Kidney epithelial cell (primary cell): ENCODE results near the gene MAPK13. TPM values are rescaled to one million over a fixed set of nuclear protein-coding genes. Genes with fewer than 3 reads are reported as not detected.

Experiments
- DNase-seq: peaks from one replicate; pipeline ENCODE4 v3.0.0-alpha.2; 2010; ENCODE audit warnings: low read depth
- H3K27me3 ChIP-seq: 2 replicates; pipeline ENCODE4 v1.6.0; 2011; ENCODE audit warnings: low read length; ENCODE audit not compliant: control insufficient read depth, insufficient read depth
- H3K36me3 ChIP-seq: 2 replicates; pipeline ENCODE4 v1.5.1; 2011; ENCODE audit warnings: low read length; ENCODE audit not compliant: control insufficient read depth, insufficient read depth
- H3K4me3 ChIP-seq: 2 replicates; pipeline ENCODE4 v1.5.1; 2011; ENCODE audit warnings: low read depth, mild to moderate bottlenecking, control low read depth, low read length
- CTCF ChIP-seq: IDR thresholded peaks from 2 replicates; pipeline ENCODE4 v1.5.1; 2011; ENCODE audit warnings: mild to moderate bottlenecking, moderate library complexity, low read length, control low read depth, inconsistent platforms; ENCODE audit not compliant: insufficient read depth, poor library complexity, severe bottlenecking
- total RNA-seq: library from RNA; depleted of rRNA; stranded (reverse); fragments of >200 nt; gene quantifications from 2 replicates; pipeline ENCODE4 v1.2.3, GENCODE V29; 2015

MAPK13 gene
- total RNA-seq, 1 donor from 2014 or later, result 51.3 TPM

GRCh38 chr6:36120018-36120417 is 10.3 kb upstream of the MAPK13 start:
- Histone ChIP-seq H3K4me3 (no peak overlapping the region), H3K36me3 (peaks cover 1% of the 10 kb centered on the region), H3K27me3 (no peaks in the 10 kb centered on the region)
- no peak for TF ChIP-seq CTCF
- no peak for DNase-seq

GRCh38 chr6:36120539-36120938 is 9.8 kb upstream of the MAPK13 start:
- H3K27me3 ChIP-seq, result no peaks in the 10 kb centered on the region
- no peak for TF ChIP-seq CTCF
- DNase-seq, result no peak
- H3K4me3 ChIP-seq, result no peak overlapping the region
- peaks cover 1% of the 10 kb centered on the region for H3K36me3 ChIP-seq

GRCh38 chr6:36120979-36121786 is 9.1 kb upstream of the MAPK13 start:
- DNase-seq, result no peak
- no peak for TF ChIP-seq CTCF
- no peaks in the 10 kb centered on the region for H3K27me3 ChIP-seq
- H3K36me3 ChIP-seq, result peaks cover 1% of the 10 kb centered on the region
- no peak overlapping the region for H3K4me3 ChIP-seq

- TF ChIP-seq CTCF, result no peak
- Histone ChIP-seq H3K4me3 (no peak overlapping the region), H3K36me3 (peaks cover 1% of the 10 kb centered on the region), H3K27me3 (no peaks in the 10 kb centered on the region)
- DNase-seq, result no peak
Measured at GRCh38 chr6:36121787-36122494, 8.4 kb upstream of the MAPK13 start.

- no peak for DNase-seq
Measured at GRCh38 chr6:36122495-36123269, 7.6 kb upstream of the MAPK13 start.

More at GRCh38 chr6:36122495-36123269, 7.6 kb upstream of the MAPK13 start:
- Histone ChIP-seq H3K4me3 (no peak overlapping the region), H3K36me3 (no peaks in the 10 kb centered on the region), H3K27me3 (no peaks in the 10 kb centered on the region)
- no peak for TF ChIP-seq CTCF
